ENCODE data around the gene ZNF652.
"Not testable (repeated sequence)": the region's sequence is repeated elsewhere in the genome, so short reads cannot be mapped to it uniquely, and the experiment has no call there.

The ZNF652 gene

GRCh38 chr17:49266233-49266632, 95.8 kb downstream of the ZNF652 start:
- DNase-seq (ENCODE audit: low read depth, low spot score), result no peak

GRCh38 chr17:49261540-49261939, 100.5 kb downstream of the ZNF652 start:
- DNase-seq (ENCODE audit: low read depth, low spot score), result not testable (repeated sequence)

- peak; percentile 15 for DNase-seq (ENCODE audit: low read depth, low spot score)
Measured at GRCh38 chr17:49260817-49261291, 101.2 kb downstream of the ZNF652 start.

GRCh38 chr17:49260011-49260816, 101.8 kb downstream of the ZNF652 start:
- no peak for DNase-seq (ENCODE audit: low read depth, low spot score)

GRCh38 chr17:49259663-49260010, 102.4 kb downstream of the ZNF652 start:
- DNase-seq (ENCODE audit: low read depth, low spot score), result no peak

GRCh38 chr17:49258394-49258793, 103.7 kb downstream of the ZNF652 start:
- DNase-seq (ENCODE audit: low read depth, low spot score), result no peak

GRCh38 chr17:49255125-49255524, 106.9 kb downstream of the ZNF652 start:
- DNase-seq (ENCODE audit: low read depth, low spot score), result no peak

- DNase-seq (ENCODE audit: low read depth, low spot score), result no peak
Measured at GRCh38 chr17:49254066-49254465, 108.0 kb downstream of the ZNF652 start.

- no peak for DNase-seq (ENCODE audit: low read depth, low spot score)
Measured at GRCh38 chr17:49252148-49252695, 109.8 kb downstream of the ZNF652 start.

GRCh38 chr17:49249890-49250522, 112.0 kb downstream of the ZNF652 start:
- no peak for DNase-seq (ENCODE audit: low read depth, low spot score)

GRCh38 chr17:49249292-49249794, 112.7 kb downstream of the ZNF652 start:
- DNase-seq (ENCODE audit: low read depth, low spot score), result no peak

GRCh38 chr17:49247944-49248343, 114.1 kb downstream of the ZNF652 start:
- DNase-seq (ENCODE audit: low read depth, low spot score), result no peak

- DNase-seq (ENCODE audit: low read depth, low spot score), result no peak
Measured at GRCh38 chr17:49244839-49245238, 117.2 kb downstream of the ZNF652 start.

All from brain pericyte (primary cell).